Transverse colon (tissue), 4 donors: ENCODE measurements around the gene CFAP107.

Experiments used
- EP300 ChIP-seq: sonication (generic); formaldehyde crosslinking; IDR thresholded peaks from one replicate; pipeline ENCODE4 v1.6.1; 2017; ENCODE audit warnings: antibody characterized with exemption, low read depth
- POLR2A ChIP-seq: fragments of 450-650 bp; IDR thresholded peaks from one replicate; pipeline ENCODE4 v1.6.1; 2016; ENCODE audit warnings: antibody characterized with exemption, mild to moderate bottlenecking, moderate library complexity
- POLR2AphosphoS5 ChIP-seq, 3 donors: sonication (generic); formaldehyde crosslinking; IDR thresholded peaks; one replicate each; pipeline ENCODE4 v1.6.1; 2016; ENCODE audit warnings: antibody characterized with exemption in 3 of 3
- TF ChIP-seq, protein P1 (sequence below), 5 experiments: fragments of 200-600 bp in 3 of 5; fragments of 450-650 bp in 2 of 5; sonication (generic) in 3 of 5; IDR thresholded peaks; 1 replicate in 2 of 5; 2 replicates in 3 of 5; pipeline ENCODE4 v1.5.1; 2016 to 2017; ENCODE audit warnings: antibody characterized with exemption in 5 of 5, inconsistent platforms in 3 of 5, mild to moderate bottlenecking in 2 of 5, moderate library complexity in 1 of 5

DNA sequence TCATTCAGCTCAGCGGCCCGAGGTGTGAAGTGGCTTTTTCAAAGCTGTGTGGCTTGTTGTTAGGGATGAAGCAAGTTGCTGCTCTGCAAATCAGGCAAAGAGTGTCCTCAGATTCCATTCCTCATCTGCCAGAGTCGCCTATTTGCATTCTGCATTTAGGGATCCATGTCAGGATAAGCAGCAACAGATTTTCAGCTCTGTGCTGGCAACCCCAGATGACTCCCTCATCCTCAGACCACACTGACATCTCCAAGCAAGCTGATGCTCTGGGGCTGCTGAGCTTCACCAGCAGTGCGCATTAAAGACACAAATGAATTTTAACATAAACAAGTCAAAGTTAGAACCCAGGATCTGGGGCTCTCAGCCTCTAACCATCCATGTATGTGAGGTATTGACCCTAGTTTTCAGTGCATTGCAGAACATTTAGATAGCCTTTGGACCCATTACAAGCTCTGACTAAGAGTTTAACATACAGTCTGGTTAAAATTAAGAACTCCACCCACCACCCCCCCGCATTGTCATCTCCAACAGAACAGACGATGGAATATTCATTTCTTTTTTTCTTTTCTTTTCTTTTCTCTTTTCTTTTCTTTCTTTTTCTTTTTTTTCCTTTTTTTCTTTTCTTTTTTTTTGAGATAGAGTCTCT lies 10.9 kb downstream of the CFAP107 start:
- TF ChIP-seq POLR2AphosphoS5 (IDR thresholded peaks at IDR 0.05): no peak
- TF ChIP-seq POLR2A: no peak
- TF ChIP-seq, protein P1, sequence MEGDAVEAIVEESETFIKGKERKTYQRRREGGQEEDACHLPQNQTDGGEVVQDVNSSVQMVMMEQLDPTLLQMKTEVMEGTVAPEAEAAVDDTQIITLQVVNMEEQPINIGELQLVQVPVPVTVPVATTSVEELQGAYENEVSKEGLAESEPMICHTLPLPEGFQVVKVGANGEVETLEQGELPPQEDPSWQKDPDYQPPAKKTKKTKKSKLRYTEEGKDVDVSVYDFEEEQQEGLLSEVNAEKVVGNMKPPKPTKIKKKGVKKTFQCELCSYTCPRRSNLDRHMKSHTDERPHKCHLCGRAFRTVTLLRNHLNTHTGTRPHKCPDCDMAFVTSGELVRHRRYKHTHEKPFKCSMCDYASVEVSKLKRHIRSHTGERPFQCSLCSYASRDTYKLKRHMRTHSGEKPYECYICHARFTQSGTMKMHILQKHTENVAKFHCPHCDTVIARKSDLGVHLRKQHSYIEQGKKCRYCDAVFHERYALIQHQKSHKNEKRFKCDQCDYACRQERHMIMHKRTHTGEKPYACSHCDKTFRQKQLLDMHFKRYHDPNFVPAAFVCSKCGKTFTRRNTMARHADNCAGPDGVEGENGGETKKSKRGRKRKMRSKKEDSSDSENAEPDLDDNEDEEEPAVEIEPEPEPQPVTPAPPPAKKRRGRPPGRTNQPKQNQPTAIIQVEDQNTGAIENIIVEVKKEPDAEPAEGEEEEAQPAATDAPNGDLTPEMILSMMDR (IDR thresholded peaks at IDR 0.05): no peak
- no peak for TF ChIP-seq EP300
